NCI-H1436 treated with DMSO at 0.1 percent for 48 hours (cell line): ENCODE data around the gene CRB1.
"Not testable (repeated sequence)": the region's sequence is repeated elsewhere in the genome, so short reads cannot be mapped to it uniquely, and the experiment has no call there.

Experiments
- DNase-seq: peaks from one replicate; lab custom pipeline; 2025; lab: John Stamatoyannopoulos, UW

Gene CRB1

DNA sequence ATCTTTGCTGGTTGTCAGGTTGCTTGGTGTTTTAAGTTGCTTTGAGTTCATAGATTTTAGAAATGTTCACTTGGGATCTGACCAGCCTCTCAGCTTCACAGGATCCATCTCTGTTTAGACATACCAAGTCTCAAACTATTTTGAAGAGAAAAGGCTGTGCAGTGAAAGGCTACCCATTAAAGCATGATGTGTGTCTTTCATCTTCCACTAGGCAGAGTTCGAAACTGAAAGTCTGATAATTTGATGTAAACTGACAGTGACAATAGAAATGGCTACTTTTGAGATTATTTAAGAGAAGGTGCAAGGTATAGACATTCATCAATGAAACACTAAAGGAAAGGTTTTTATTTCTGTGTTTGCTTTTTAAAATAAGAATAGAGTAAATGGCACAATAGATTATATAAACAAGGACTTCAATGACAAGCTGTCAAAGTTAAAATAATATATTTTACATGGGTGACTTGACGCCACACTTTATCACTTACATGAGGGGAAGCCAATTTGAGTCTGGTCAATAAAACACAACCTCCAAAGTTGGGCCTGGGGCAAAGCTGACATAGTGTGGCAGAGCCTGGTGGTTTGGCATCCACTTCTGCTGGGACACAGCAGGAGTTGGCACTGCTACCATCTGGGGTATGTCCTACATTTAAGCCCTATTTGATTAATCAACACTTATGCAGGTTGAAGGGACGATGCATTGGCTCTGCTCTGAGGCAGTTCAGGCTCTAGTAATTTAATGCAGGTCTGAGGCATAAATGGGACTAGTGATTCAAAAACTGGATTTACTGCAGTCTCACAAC is 197.7 kb downstream of the CRB1 start:
- DNase-seq = no peak

DNA sequence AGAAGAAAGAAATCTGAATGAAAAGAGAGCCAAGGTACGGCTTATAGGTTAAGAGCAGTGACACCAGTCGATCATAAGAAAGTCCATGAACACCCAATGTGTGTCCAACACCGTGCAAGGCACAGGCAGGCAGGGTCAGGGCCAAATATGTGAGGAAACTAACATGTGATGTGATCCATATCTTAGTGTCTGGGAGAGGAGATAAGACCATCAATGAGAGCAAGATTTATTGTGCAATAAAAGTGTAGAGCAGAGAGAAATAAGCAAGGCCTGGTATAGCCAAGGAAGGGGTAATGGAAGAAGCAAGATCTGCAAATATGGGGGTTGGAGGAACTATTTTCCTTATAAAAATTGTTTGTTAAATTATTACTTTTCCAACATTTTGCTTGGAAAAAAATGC is 198.8 kb downstream of the CRB1 start:
- no peak for DNase-seq

DNA sequence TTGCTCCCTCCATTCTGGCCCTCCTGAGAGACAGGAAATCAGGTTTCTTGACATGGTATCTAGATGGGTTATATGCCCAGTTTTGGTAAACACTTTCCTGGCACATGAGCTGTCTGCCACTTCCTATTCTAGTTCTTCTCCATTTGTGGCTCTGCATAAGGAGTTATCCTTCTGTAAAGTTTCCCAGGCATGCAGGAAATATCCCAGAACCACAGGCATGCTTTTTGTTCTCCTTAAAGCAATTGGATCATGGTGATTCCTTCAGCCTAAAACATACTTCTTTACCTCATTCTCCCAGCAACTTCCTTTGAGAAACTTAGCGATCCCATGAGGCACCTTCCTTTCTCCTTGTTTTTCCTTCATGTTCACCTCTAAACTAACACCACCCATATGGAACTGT is 199.8 kb downstream of the CRB1 start:
- DNase-seq = no peak

DNA sequence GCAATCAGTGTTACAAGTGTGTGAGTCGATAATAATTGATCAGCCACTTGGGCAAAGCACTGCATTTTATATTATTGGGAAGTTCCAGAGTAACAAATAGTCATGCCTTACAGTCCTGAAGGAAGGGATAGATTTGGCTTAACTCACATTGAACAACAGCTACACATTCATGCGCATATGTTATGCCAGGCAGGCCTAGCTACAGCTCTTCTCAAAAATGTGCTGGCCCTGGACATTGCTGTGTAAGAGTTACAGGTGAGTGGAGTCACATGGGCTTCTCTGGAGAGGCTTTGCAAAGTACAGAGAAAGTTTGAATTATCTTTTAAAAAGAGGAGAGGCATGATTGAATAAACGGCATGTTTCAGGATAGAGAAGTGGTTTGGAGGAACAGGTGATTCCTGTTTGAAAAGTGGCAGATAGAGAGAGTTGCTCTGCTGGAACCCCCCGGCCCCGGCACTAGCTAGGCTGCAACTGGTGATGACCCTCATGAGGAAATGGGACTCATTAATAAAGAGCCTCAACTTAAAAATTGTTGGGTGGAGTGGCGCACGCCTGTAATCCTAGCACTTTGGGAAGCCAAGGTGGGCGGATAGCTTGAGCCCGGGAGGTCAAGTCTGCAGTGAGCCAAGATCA is 200.6 kb downstream of the CRB1 start:
- DNase-seq = no peak

DNA sequence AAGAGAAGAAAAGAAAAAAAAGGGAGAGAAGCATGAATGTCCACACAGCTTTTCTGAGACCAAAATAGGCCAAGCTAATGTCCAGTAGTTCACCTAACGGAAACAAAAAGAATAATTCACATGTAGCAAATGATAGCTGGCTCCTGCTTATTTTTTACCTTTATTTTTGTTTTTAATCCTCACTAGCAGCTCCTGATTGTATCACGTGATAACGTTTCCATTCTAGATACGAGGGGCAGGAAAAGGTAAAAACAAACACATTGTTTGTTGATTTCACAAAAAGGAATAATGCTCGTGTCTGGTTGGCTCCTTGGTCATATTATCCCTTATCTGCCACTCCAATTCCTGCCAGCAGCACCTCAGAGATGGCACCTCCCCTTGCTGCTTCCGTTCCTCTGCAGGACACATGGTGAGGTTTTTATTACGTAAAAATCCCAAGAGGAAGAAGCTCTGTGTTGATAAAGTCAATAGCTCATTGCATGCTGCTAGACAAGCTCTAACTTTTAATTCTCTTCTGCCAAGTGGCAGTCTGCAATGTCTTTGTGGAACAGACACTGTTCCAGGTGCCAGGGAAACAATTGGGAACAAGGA is 201.7 kb downstream of the CRB1 start:
- no peak for DNase-seq

DNA sequence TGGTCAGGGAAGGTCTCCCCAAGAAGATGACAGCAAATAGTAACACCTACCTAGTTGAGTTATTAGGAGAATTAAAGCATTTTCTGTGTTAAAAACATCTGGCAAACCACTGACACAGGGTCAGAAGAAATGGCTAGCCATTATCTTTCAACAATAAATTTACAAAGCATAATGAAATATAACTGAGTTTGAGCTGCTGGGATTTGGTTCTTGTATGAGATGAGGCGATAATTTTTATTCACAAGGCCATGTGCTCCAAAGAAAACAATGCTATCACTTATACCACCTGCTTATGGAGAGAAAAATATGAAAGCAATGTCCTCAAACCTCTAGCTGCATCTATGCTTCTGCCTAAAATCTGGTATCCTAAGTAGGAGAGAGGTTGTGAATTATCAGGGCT is 202.3 kb downstream of the CRB1 start:
- no peak for DNase-seq

DNA sequence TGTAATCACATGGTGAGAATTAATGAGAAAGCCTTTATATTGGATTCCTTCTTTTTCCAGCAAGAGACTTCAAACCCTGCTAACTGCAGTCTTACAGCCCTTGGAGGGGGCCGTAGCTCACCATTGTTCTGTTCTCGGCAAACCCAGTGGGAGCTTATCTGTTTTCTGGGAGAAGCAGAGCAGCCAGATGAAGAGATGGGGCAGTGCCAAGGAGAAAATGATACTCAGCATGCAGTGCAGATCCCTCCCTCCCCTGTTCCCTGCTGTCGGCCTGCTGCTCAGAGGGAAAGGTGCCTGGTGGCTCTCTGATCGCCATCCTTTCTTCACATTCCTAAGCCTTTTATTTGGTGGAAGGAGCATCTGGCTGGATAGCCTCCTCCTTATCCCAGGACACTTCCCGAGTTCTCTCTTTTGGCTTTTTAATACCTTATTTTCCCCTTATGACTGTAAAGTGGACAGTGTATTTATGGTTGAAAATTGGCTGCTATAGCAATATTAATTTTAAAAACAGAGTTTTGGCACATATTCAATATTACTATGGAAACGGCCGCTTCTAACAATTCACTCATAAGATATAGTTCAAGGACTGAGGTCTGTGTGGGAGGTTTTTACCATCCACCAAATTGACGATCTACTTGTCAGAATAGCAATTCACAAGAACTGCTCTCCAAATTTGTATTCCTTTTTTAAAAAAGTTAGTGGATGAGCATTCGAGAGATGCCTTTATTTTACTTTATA is 203.4 kb downstream of the CRB1 start:
- DNase-seq = no peak

DNA sequence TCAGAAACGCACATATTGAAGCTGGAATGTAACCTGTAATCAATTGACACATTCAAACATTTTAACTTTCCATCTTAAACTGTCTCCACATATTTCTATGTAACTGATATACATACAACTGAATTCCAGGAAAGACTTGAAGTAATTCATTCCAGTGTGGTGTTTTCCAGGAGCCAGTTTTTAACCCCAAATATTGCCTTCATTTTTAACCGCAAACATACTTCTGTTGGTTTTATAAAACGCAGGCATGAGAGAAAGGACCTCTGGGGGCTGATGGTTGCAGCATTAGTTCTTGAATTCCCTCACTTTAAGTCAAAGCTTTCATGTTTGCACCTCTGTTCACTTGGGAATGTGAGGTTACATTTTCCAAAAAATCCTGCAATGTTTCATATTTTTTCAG is 204.1 kb downstream of the CRB1 start:
- no peak for DNase-seq

DNA sequence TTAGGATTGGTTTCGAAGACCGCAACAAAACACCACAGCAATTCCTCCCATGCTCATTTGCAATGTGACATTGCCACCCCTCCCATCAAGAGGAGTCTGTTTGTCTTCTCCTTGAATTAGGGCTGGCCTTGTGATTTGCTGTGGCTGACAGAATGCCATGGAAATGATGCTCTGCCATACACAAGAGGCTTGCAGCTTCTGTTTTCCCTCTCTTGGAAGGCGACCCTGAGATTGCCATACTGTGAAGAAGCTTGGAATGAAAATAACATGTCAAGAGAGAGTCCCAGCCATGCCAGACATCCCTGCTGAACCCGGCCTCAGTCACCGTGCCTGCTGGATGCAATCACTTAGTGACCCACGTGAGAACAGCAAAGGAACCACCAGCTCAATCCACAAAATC is 212.4 kb downstream of the CRB1 start:
- no peak for DNase-seq

DNA sequence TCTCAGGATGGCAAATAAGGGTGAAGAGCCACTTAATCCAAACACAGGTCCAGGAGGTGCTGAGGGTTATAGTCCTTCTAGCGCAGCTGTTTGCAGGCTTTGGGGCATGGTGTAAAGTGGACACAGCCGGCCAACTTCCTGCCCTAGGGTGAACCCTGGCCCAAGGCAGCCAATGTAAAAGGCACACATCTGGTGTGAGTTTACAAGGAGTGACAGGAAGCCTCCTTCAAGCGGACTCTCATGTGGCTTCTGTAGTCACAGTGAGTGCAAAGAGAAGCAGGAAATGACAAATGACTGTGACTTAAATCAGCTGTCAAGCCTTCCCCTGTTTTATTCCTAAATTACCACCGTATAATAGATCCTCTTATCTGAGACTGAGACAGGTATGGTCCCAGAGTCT is 213.0 kb downstream of the CRB1 start:
- DNase-seq = no peak

DNA sequence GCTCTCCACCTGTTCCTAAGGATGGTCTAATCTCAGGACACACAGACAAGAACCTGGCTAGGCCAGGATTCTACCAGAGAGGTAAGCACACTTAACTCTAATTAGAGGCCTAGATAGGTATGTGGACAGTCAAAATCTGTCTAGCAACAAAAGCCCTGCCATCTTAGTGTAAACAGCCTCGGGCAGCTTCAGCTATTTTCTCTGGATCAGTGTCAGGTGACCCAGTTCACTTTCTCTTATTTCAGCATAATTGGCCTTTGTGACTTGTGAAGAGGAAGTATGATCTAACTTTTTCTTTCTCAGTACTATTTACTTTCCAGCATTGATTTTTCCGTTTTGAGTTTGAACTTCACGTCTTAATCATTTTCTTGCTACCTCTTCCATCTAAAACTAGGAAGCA is 217.7 kb downstream of the CRB1 start:
- no peak for DNase-seq

DNA sequence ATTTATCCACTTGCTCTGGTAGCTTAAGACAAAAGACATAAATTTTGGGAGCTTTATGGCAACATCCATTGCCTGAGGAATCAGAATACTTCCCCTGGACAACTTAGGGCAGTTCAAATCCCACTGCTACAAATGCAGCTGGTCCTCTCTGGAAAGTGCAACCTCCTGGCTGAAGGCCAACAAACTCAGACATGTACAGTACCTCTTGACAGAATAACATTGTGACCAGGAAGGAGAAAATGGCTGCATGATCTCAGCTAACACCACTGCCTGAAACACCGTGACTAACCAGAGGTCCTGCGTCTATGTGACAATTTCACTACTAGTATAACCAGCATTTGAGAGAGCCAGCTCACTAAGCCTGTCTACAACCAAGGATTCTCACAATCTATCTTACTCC is 218.9 kb downstream of the CRB1 start:
- no peak for DNase-seq

DNA sequence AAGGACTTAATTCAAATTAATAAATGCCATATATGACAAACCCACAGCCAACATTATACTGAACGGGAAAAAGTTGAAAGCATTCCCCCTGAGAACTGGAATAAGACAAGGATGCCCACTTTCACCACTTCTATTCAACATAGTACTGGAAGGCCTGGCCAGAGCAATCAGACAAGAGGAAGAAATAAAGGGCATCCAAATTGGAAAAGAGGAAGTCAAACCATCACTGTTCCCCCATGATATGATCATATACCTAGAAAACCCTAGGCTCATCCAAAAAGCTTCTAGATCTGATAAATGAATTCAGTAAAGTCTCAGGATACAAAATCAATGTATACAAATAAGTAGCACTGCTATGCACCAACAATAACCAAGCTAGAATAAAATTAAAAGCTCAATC is 223.5 kb downstream of the CRB1 start:
- DNase-seq = not testable (repeated sequence)

DNA sequence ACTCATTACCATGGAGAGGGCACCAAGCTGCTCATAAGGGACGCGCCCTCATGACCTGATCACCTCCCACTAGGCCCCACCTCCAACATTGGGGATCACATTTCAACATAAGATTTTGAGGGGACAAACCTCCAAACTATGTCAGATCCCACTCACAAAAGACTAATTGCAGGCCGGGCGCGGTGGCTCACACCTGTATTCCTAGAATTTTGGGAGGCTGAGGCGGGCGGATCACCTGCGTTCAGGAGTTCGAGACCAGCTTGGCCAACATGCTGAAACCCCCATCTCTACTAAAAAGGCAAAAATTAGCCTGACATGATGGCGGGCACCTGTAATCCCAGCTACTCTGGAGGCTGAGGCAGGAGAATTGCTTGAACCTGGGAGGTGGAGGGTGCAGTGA is 228.7 kb downstream of the CRB1 start:
- no peak for DNase-seq

DNA sequence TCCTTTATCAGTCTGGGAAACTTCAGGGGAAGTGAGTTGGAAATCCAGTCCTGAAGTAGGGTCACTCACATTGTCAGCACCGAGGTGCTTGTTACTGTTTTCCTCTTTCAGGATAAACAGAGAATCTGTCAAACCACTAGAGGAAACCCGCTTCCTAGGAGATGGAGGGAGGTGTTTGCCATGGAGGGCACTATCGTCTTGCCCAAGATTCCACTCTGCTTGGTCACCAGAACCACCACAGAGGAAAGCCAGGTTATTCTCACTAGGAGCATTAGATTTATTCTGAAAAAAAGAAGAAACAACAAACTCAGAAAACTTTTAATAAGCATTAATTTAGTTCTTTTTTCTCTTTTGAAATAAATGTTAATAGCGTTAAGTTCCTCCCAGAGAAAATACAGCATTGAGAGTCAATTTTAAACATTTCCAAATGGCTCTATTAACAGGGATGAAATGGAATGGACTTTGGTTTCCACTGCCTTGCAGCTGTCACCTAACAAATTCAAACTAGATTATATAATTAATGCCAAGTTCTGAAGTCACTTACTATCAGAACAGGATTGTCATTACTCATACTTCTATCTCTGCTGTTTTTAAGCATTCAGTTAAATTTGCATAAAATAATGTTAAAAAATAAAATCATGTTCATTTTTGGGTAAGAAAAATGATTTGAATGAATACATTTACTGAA is 242.8 kb downstream of the CRB1 start:
- no peak for DNase-seq

DNA sequence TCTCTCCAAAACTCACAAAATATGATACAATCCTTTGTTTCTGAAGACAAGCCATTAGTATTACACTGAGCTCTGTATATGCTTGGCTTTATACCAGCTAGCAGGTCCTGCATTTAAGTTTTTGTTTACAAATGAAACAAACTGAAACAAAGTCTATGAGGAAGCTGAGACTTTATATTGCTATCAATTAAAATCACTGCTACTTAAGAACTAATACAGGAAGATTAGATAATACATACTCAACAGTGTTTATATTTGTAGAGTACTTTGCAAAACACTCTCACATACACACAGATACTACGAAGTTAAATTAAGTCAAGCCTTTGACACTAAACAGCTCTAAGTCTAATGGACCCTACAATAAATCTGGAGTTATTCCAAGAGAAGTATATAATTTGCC is 247.4 kb downstream of the CRB1 start:
- no peak for DNase-seq

DNA sequence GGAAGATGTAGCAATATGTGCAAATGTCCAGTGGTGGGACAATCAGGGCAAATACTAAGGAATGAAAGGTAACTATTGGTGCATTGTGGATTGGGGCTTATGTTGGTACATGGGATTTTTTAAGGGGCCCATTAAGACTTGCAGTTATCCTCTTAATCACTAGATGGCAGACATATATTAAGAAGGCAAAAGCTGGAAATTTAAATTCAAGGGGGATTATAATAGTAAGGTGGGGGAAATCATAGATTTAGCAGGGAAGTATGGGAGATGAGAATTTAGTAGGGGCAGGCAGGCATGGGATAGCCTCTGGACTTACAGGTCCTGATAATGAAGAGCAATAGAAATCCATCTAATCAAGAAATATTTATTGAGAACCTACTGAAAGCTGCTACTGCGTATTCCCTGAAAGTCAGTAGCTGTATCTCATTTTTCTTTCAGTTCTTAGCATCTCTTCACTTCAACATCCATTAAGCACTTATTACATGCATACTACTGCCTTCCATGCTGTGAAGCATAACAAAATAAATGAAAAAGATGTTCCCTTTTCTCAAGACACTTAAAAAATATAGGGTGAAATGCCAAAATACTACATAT is 251.8 kb downstream of the CRB1 start:
- DNase-seq = no peak

DNA sequence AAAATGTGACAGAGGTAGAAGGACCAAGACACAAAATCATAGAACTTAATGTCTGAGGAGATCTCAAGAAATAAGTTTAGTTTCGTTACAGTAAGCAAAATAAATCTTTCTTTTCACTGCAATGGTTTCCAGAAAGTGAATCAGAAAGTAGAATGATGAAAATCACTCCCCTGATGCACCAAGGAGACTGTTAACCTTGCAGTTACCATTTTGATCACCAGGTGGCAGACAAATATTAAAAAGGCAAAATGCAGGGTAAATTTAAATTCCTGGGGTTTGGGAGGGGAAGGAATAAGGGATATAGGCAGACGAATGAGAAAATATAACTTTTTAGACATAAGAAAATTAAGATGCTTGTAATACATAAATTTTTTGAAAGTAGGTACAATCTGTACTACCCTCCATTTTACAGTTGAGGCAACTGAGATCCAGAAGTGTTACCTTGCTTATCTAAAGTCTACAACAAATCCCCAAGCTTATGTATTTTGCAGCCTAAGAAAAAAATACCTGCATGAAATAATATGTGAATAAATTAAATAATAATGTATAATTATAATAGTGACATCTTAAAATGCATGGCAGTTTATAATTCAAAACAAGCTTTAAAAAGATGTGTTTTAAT is 253.2 kb downstream of the CRB1 start:
- DNase-seq = no peak

DNA sequence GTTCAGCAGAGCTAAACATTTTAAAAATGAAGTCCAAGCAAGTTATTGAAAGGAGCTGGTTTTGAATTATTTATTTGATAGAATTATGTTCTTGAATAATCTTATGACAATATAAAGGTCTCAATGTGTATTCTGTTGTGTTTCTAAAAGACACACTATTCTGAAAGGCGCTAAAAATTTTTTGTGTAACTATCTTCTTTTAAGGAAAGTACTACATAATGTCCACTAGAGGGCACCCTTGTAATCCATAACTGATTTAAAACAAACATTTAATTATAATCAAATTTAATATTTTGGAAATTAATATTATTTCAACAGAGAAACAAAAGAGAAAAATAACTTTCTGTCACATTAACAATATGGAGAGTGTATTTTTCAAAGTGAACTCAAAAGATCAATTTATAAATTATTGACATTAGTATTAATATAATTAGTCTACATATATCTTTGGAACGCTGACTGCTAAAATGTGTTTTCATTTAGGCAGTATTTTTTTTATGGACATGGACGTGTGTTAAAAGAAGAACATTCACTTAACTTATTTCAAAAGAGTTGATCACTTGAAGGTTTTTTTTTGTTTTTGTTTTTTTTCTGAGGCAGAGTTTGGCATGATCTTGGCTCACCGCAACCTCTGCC is 258.8 kb downstream of the CRB1 start:
- DNase-seq = no peak
